GM12873 (cell line): ENCODE results near the gene TUNAR.

ENCODE experiments used
- CTCF ChIP-seq: IDR thresholded peaks from 2 replicates; pipeline ENCODE4 v1.5.1; 2012; ENCODE audit warnings: low read depth, mild to moderate bottlenecking, moderate library complexity, low read length, control low read depth; ENCODE audit not compliant: insufficient read depth; ENCODE audit errors: missing control alignments

The TUNAR gene

GRCh38 chr14:95964901-95965300 is 88.3 kb downstream of the TUNAR start:
- no peak for TF ChIP-seq CTCF
